Gastrocnemius medialis (tissue), 4 donors: ENCODE results near the gene TNFRSF1B. TPM values are rescaled to one million over a fixed set of nuclear protein-coding genes. Genes with fewer than 3 reads are reported as not detected.
A peak's percentile ranks its signal among the peaks of the same experiment; 100 is the strongest.

Source experiments
- ATAC-seq, 2 donors: fragments of 150-250 bp; one replicate each; pipeline ENCODE4 v1.9.1; 2016
- DNase-seq, 2 donors: peaks; one replicate each; pipeline ENCODE4 v3.0.0-alpha.2; 2019
- H3K27ac ChIP-seq, 4 donors: fragments of 200-600 bp; sonication (generic); 1 replicate in 1 of 4; 2 replicates in 3 of 4; pipeline ENCODE4 v1.5.1; 2016 to 2018; ENCODE audit warnings: mild to moderate bottlenecking in 2 of 4, moderate library complexity in 1 of 4
- H3K27me3 ChIP-seq, 3 donors: fragments of 200-600 bp; sonication (generic) in 2 of 3; 1 replicate in 1 of 3; 2 replicates in 2 of 3; pipeline versions ENCODE4 v1.5.1 to v1.6.0; 2016 to 2019; ENCODE audit warnings: mild to moderate bottlenecking in 1 of 3, moderate library complexity in 1 of 3
- H3K36me3 ChIP-seq, 2 donors: fragments of 200-600 bp; sonication (generic) in 1 of 2; one replicate each; pipeline ENCODE4 v1.5.1; 2017 to 2018
- H3K4me1 ChIP-seq, 2 donors: fragments of 200-600 bp; sonication (generic) in 1 of 2; one replicate each; pipeline ENCODE4 v1.5.1; 2016 to 2017; ENCODE audit warnings: mild to moderate bottlenecking in 2 of 2
- H3K4me3 ChIP-seq, 4 donors: fragments of 200-600 bp; sonication (generic) in 3 of 4; 1 replicate in 1 of 4; 2 replicates in 3 of 4; pipeline ENCODE4 v1.5.1; 2016 to 2019; ENCODE audit warnings: mild to moderate bottlenecking in 2 of 4
- H3K9me3 ChIP-seq, 3 donors: fragments of 200-600 bp; sonication (generic) in 2 of 3; 1 replicate in 1 of 3; 2 replicates in 2 of 3; pipeline ENCODE4 v1.5.1; 2016 to 2019
- POLR2A ChIP-seq, 2 donors: fragments of 450-650 bp; IDR thresholded peaks; one replicate each; pipeline ENCODE4 v1.6.1; 2017; ENCODE audit warnings: antibody characterized with exemption in 2 of 2, mild to moderate bottlenecking in 2 of 2, moderate library complexity in 2 of 2
- in situ Hi-C, 4 donors: fragments of 200-750 bp; cut with MboI; loops; one replicate each; pipeline versions ENCODE4 v1.15.0 to v1.8.0; 2017; ENCODE audit warnings: low sequenced_read_pairs in 4 of 4
- intact Hi-C: fragments of 100-400 bp; cut with DNase I; formaldehyde crosslinking; loops from one replicate; pipeline ENCODE4 v1.15.1; 2023; ENCODE audit warnings: low total_unique reads
- total RNA-seq, 4 donors: library from RNA; depleted of rRNA; stranded (reverse); fragments of >200 nt; gene quantifications; one replicate each; pipeline versions ENCODE4 v1.1.0 to v1.2.3, GENCODE V29; 2016
- TF ChIP-seq, protein P1 (sequence below), 5 experiments: fragments of 450-650 bp in 3 of 5; fragments of 200-600 bp in 2 of 5; sonication (generic) in 2 of 5; IDR thresholded peaks in 4 of 5; conservative IDR thresholded peaks in 1 of 5; 1 replicate in 4 of 5; 2 replicates in 1 of 5; pipeline ENCODE4 v1.5.1; 2016 to 2019; ENCODE audit warnings: antibody characterized with exemption in 5 of 5, mild to moderate bottlenecking in 3 of 5, moderate library complexity in 3 of 5

Gene TNFRSF1B
- total RNA-seq, 4 donors from 2014 or later, result 14.0 to 29.5 (median 18.8) TPM

DNA sequence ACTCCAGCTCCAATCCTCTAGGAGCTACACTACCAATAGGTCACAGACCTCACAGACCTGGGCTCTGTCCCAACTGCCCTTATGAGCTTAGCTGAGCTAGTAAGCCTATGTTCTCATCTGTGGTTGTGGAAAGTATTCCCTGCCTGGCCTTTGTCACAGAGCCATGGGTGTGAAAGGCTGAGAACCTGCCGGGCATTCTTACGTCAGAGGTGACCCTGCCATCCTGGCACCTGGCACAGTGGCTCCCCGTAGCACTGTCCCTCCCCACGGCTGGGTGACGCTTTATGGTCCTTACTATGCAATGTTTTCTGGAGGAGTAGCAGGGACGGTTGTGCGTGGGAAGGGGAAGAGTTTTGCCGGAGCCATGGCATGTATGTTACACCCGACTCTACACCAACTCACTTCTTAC is 3.5 kb downstream of the TNFRSF1B start:
- intact Hi-C loops, result no loop called here
- no peaks in the 10 kb centered on the region for H3K9me3 ChIP-seq
- no peaks in the 10 kb centered on the region for H3K36me3 ChIP-seq
- TF ChIP-seq POLR2A (IDR thresholded peaks at IDR 0.05), result no peak
- TF ChIP-seq, protein P1, sequence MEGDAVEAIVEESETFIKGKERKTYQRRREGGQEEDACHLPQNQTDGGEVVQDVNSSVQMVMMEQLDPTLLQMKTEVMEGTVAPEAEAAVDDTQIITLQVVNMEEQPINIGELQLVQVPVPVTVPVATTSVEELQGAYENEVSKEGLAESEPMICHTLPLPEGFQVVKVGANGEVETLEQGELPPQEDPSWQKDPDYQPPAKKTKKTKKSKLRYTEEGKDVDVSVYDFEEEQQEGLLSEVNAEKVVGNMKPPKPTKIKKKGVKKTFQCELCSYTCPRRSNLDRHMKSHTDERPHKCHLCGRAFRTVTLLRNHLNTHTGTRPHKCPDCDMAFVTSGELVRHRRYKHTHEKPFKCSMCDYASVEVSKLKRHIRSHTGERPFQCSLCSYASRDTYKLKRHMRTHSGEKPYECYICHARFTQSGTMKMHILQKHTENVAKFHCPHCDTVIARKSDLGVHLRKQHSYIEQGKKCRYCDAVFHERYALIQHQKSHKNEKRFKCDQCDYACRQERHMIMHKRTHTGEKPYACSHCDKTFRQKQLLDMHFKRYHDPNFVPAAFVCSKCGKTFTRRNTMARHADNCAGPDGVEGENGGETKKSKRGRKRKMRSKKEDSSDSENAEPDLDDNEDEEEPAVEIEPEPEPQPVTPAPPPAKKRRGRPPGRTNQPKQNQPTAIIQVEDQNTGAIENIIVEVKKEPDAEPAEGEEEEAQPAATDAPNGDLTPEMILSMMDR (IDR thresholded peaks at IDR 0.05 in 4 of 5, conservative IDR thresholded peaks at IDR 0.05 in 1 of 5), result no peak
- DNase-seq (peak in 1 of 2 donors; percentile 72), ATAC-seq (peak in 1 of 2 donors; percentile 61)
- H3K27me3 ChIP-seq, result peaks cover 0 to 4% (median 0%) of the 10 kb centered on the region in 3 donors
- H3K4me3 ChIP-seq, result no peak overlapping the region
- in situ Hi-C loops, result no loop called here
- H3K27ac ChIP-seq, result peak overlapping the region; percentile 41 to 85 (median 84)
- peaks cover 23 to 47% of the 10 kb centered on the region in 2 donors for H3K4me1 ChIP-seq

DNA sequence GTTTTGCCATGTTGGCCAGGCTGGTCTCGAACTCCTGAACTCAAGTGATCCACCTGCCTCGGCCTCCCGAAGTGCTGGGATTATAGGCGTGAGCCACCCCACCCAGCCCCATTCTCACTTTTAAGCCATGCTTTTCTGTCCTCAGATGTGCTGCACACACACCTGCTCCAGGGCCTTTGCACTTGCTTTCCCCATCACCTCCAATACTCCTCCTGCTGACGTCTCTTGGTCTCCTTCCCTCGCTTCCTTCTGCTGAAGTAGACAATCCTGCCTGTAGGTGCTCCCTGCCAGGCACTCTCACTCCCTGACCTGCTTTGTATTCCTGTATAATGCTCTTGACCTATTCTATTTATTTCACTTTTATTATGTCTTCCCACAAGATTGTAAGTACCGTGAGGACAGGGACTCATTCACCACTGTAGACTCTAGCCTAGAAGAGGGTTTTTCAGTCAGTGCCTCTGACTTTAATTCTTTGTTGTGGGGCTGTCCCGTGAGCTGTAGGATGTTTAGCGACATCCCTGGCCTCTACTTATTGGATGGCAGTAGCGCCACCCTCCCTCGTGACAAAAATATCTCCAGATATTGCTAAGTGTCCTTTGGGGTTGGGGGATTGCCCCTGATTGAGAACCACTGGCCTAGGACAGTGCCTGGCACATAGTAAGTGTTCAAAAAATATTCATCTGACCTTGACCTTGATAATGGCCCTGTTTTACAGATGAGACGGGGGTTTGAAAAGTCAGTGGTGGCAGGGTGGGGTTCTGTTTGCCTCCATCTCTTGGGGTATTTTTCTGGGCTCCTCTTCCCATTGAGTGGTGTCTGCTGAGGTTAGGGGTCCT is 4.6 kb downstream of the TNFRSF1B start:
- Histone ChIP-seq H3K4me1 (peaks cover 22 to 49% of the 10 kb centered on the region in 2 donors), H3K27ac (peak overlapping the region; percentile 57 to 85 (median 78)), H3K36me3 (no peaks in the 10 kb centered on the region), H3K27me3 (peaks cover 0 to 4% (median 0%) of the 10 kb centered on the region in 3 donors), H3K9me3 (no peaks in the 10 kb centered on the region), H3K4me3 (no peak overlapping the region)
- ATAC-seq (no peak), DNase-seq (no peak)
- intact Hi-C loops (no loop called here), in situ Hi-C loops (no loop called here)
- TF ChIP-seq POLR2A (IDR thresholded peaks at IDR 0.05), result no peak
- TF ChIP-seq, protein P1 (IDR thresholded peaks at IDR 0.05 in 4 of 5, conservative IDR thresholded peaks at IDR 0.05 in 1 of 5), result no peak

DNA sequence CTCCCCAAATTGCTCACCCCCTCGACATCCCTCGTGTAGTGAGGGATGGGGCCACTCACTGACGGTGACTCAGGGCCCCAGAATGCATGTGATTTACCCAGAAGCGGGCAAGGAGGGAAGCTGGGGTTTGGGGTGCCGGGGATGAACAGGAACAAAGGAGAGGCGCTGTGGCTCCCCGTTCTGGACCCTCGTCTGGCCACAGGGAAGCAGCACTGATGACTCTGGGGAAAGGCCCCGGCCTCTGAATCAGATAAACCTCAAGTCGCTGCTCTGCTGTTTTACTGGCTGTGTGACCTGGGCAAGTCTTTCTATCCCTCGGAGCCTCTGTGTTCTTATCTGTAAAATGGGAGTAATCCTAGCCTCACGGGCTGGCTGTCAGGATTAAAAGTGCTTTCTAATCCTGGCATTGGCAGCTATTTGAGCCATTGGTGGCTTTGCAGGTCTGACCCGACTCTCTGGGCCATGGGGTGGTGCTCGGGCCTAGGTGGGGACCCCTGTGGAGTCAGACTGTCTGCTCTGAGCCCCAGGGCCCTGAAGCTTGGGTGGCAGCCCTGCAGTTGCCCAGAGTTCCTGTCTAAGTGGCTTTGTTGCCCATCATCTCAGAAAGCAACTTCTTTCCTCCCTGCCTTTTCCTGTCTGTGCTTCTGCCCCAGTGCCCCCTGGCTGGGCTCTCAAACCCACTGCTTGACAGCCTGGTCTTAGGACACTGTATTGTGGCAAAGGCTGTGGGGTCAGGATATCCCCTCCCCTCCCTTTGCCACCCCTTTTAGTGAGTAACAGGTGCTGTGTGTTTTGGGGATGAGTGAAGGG is 5.5 kb downstream of the TNFRSF1B start:
- H3K4me1 ChIP-seq, result peaks cover 21 to 49% of the 10 kb centered on the region in 2 donors
- intact Hi-C loops (no loop called here), in situ Hi-C loops (no loop called here)
- H3K9me3 ChIP-seq, result no peaks in the 10 kb centered on the region
- DNase-seq (no peak), ATAC-seq (no peak)
- peaks cover 0 to 3% (median 0%) of the 10 kb centered on the region in 3 donors for H3K27me3 ChIP-seq
- TF ChIP-seq, protein P1 (IDR thresholded peaks at IDR 0.05 in 4 of 5, conservative IDR thresholded peaks at IDR 0.05 in 1 of 5), result no peak
- TF ChIP-seq POLR2A (IDR thresholded peaks at IDR 0.05), result no peak
- H3K36me3 ChIP-seq, result no peaks in the 10 kb centered on the region
- H3K4me3 ChIP-seq, result no peak overlapping the region
- peak overlapping the region; percentile 57 to 85 (median 78) for H3K27ac ChIP-seq

DNA sequence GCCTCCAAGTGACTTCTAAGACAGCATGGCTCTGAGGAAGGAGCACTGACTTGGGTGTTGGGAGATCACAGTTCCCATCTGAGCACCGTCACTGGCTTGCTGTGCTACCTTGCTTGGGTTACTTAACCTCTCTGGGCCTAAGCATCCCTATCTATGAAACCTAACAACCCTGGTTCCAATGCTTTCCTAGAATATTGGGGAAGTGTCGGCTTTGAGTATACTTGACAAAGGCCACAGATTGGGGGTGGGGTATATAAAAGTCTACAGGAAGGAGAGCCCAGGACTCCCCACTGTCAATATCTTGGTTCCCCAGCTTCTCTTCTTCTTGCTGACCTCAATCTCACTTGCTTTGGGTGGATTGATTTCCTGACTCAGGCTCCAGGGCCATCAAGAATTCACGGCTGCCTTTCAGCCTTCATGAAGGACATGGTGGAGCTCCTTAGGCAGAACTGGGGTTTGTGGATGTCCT is 6.3 kb downstream of the TNFRSF1B start:
- DNase-seq, result no peak

More for the DNA sequence above, 6.3 kb downstream of the TNFRSF1B start:
- intact Hi-C loops (no loop called here), in situ Hi-C loops (no loop called here)
- Histone ChIP-seq H3K36me3 (no peaks in the 10 kb centered on the region), H3K9me3 (no peaks in the 10 kb centered on the region), H3K4me1 (peaks cover 22 to 56% of the 10 kb centered on the region in 2 donors), H3K4me3 (no peak overlapping the region), H3K27me3 (no peaks in the 10 kb centered on the region), H3K27ac (peak overlapping the region; percentile 57 to 85 (median 78))
- ATAC-seq, result no peak
- TF ChIP-seq, protein P1 (IDR thresholded peaks at IDR 0.05 in 4 of 5, conservative IDR thresholded peaks at IDR 0.05 in 1 of 5), result no peak
- no peak for TF ChIP-seq POLR2A (IDR thresholded peaks at IDR 0.05)
